Muscle layer of colon (tissue), 2 donors: ENCODE results near the gene IFNAR2.
"Not testable (repeated sequence)": the region's sequence is repeated elsewhere in the genome, so short reads cannot be mapped to it uniquely, and the experiment has no call there.

Experiments used
- H3K27ac ChIP-seq: one replicate; pipeline ENCODE4 v1.7.0; 2013; ENCODE audit warnings: low read depth, mild to moderate bottlenecking, low read length, moderate library complexity
- H3K27me3 ChIP-seq, 2 donors: one replicate each; pipeline ENCODE4 v1.7.0; 2013; ENCODE audit warnings: low read length in 2 of 2, mild to moderate bottlenecking in 2 of 2; ENCODE audit not compliant: insufficient read depth in 2 of 2, control insufficient read depth in 1 of 2
- H3K36me3 ChIP-seq: one replicate; pipeline ENCODE4 v1.7.0; 2013; ENCODE audit warnings: mild to moderate bottlenecking, low read length; ENCODE audit not compliant: insufficient read depth
- H3K4me1 ChIP-seq: one replicate; pipeline ENCODE4 v1.7.0; 2013; ENCODE audit warnings: mild to moderate bottlenecking, low read length; ENCODE audit not compliant: insufficient read depth
- H3K4me3 ChIP-seq, 2 donors: one replicate each; pipeline ENCODE4 v1.7.0; 2013; ENCODE audit warnings: low read length in 2 of 2, low read depth in 1 of 2, mild to moderate bottlenecking in 1 of 2, moderate library complexity in 1 of 2
- H3K9ac ChIP-seq: one replicate; pipeline ENCODE4 v1.7.0; 2013; ENCODE audit warnings: low read length
- H3K9me3 ChIP-seq: one replicate; pipeline ENCODE4 v1.7.0; 2013; ENCODE audit warnings: mild to moderate bottlenecking, low read length
- donor health status: abdominal sarcoma.
- donor health status: Adenocarcinoma of cecum.

Gene IFNAR2

DNA sequence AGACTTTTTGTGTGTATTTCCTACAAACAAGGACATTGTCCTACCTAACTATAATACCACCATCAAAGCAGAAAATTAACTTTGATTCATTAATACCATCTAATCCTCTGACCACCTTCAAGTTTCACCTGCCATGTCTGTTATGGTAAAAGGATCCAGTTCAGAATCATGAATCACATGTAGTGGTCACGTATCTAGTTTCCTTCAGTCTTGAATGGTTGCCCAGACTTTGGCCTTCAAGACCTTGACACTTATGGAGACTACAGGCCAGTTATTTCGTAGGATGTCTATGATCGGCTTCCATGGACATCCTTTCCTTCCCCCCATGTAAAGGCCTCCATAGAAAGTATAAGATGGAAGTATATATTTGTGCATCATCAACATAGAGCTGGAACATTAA lies 10.4 kb upstream of the IFNAR2 start:
- Histone ChIP-seq H3K9me3 (no peaks in the 10 kb centered on the region), H3K36me3 (no peaks in the 10 kb centered on the region), H3K9ac (no peak overlapping the region), H3K4me1 (no peaks in the 10 kb centered on the region), H3K4me3 (no peak overlapping the region), H3K27me3 (no peaks in the 10 kb centered on the region), H3K27ac (no peak overlapping the region)

GRCh38 chr21:33219954-33220353 lies 9.8 kb upstream of the IFNAR2 start:
- no peak overlapping the region for H3K27ac ChIP-seq
- no peaks in the 10 kb centered on the region for H3K27me3 ChIP-seq
- no peak overlapping the region for H3K4me3 ChIP-seq
- no peaks in the 10 kb centered on the region for H3K9me3 ChIP-seq
- H3K36me3 ChIP-seq = no peaks in the 10 kb centered on the region
- H3K4me1 ChIP-seq = no peaks in the 10 kb centered on the region
- no peak overlapping the region for H3K9ac ChIP-seq

DNA sequence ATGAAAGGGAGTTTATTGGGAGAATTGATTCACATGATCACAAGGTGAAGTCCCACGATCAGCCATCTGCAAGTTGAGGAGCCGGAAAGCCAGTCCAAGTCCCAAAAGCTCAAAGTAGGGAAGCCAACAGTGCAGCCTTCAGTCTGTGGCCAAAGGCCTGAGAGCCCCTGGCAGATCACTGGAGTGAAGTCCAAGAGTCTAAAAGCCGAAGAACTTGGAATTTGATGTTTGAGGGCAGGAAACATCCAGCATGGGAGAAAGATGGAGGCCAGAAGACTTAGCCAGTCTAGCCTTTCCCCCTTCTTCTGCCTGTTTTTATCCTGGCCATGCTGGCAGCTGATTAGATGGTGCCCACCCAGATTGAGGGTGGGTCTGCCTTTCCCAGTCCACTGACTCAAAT lies 4.4 kb upstream of the IFNAR2 start:
- not testable (repeated sequence) for H3K27ac ChIP-seq, H3K36me3 ChIP-seq, H3K4me3 ChIP-seq, H3K27me3 ChIP-seq, H3K4me1 ChIP-seq, H3K9ac ChIP-seq, H3K9me3 ChIP-seq

DNA sequence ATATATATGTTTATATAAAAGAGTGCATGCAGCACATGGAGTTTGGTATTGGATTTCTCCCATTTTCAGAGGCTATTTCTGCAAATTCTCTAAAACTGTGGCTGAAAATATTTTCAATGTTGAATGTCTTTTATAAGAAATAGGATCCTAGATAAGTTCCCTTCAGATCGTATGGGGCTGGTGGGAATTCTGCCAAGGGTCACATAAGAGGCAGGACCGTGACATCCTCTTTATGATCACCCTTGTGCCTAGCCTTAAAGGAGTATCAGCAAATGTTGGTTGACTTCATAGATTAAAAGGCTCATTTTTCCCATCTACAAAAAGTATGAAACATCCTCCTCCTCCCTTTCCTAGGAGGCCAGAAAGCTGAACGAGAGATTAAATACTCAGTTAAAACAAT lies 1.3 kb upstream of the IFNAR2 start:
- H3K27me3 ChIP-seq = no peaks in the 10 kb centered on the region
- no peak overlapping the region for H3K27ac ChIP-seq
- H3K9me3 ChIP-seq = no peaks in the 10 kb centered on the region
- H3K4me3 ChIP-seq = no peak overlapping the region
- H3K4me1 ChIP-seq = peaks cover 7% of the 10 kb centered on the region
- no peak overlapping the region for H3K9ac ChIP-seq
- no peaks in the 10 kb centered on the region for H3K36me3 ChIP-seq

DNA sequence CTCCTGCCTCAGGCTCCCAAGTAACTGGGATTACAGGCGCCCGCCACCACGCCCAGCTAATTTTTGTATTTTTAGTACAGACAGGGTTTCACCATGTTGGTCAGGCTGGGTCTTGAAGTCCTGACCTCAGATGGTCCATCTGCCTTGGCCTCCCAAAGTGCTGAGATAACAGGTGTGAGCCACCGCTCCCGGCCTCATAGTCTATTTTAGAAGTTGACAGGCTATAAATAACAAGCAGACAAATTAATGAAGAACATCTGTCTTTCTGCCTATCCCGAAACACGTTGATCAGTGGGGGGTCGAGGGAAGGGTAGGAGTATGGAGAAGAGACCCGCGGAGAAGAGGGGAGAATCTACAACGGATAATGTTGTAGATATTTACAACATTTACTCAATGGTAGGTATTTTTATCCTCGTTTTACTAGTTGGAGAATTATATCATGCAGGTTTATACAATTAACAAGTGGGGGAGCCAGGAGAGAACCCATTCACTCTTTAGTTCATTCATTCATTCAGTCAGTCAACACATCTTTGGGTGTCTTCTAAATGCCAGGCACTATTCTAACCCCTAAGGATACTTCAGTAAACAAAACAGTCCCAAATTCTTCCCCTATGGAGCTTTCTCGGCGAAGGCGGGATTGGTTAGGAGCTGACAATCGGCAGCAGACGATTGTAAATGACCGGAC lies 497 bp upstream of the IFNAR2 start:
- no peaks in the 10 kb centered on the region for H3K36me3 ChIP-seq
- H3K4me3 ChIP-seq = peak overlapping the region; percentile 23 to 50
- H3K27me3 ChIP-seq = no peaks in the 10 kb centered on the region
- H3K9me3 ChIP-seq = no peaks in the 10 kb centered on the region
- H3K4me1 ChIP-seq = peaks cover 7% of the 10 kb centered on the region
- H3K9ac ChIP-seq = no peak overlapping the region
- H3K27ac ChIP-seq = peak overlapping the region; percentile 77

DNA sequence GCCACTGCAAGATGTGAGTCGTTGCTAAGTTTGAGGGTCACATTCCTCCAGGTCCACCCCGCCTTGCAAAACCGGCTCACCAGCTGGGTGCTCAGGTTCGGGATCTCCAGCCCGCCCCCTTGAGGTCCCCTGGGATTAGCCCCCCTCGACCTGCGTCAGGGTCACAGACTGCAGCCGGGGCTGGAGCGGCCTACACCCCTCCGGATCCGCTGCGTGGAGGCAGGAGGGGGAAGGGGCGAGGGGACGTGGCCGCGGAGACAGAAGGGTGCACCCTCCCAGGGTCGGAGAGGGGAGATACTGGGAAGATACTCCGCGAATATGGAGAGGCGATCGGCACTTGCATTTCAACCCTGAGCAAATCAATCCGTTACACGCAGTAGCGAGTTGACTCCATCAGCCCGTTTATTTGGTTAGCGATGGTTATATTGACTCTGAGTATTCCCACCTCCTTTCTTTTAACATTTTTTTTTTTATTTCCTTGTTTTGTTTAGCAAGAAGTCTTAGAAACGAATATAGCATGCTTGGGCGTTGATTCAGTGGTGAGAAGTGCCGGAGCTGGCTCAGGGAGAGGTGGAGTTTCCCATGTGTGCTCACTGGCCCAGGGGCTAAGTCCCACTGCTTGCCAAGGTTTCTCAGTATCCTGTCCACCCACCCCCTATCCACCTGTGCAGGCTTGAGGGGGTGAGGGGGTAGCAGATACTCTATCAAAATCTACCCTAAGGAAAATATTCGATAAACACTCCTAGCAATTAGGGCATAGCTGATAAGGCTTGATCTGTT lies 997 bp downstream of the IFNAR2 start:
- peak overlapping the region; percentile 97 for H3K27ac ChIP-seq
- H3K4me3 ChIP-seq = peak overlapping the region; percentile 86 to 94
- no peaks in the 10 kb centered on the region for H3K36me3 ChIP-seq
- peak overlapping the region; percentile 74 for H3K9ac ChIP-seq
- H3K4me1 ChIP-seq = peaks cover 7% of the 10 kb centered on the region
- H3K9me3 ChIP-seq = no peaks in the 10 kb centered on the region
- no peaks in the 10 kb centered on the region for H3K27me3 ChIP-seq

DNA sequence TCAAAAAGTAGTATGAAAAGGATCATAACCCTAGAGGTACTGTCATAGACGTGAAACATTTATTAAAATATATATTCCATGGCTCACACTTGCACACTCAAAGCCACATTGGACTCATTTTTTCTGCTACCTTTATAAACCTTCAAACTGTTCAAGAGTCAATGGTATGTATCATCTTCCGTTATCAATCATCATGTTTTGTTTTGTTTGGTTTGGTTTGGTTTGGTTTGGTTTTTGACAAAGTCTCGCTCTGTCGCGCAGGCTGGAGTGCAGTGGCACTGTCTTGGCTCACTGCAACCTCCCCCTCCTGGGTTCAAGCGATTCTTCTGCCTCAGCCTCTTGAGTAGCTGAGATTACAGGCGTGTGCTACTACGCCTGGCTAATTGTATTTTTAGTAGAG lies 1.8 kb downstream of the IFNAR2 start:
- no peaks in the 10 kb centered on the region for H3K36me3 ChIP-seq
- no peak overlapping the region for H3K27ac ChIP-seq
- H3K27me3 ChIP-seq = no peaks in the 10 kb centered on the region
- H3K4me1 ChIP-seq = peaks cover 7% of the 10 kb centered on the region
- no peak overlapping the region for H3K4me3 ChIP-seq
- H3K9ac ChIP-seq = no peak overlapping the region
- H3K9me3 ChIP-seq = no peaks in the 10 kb centered on the region

DNA sequence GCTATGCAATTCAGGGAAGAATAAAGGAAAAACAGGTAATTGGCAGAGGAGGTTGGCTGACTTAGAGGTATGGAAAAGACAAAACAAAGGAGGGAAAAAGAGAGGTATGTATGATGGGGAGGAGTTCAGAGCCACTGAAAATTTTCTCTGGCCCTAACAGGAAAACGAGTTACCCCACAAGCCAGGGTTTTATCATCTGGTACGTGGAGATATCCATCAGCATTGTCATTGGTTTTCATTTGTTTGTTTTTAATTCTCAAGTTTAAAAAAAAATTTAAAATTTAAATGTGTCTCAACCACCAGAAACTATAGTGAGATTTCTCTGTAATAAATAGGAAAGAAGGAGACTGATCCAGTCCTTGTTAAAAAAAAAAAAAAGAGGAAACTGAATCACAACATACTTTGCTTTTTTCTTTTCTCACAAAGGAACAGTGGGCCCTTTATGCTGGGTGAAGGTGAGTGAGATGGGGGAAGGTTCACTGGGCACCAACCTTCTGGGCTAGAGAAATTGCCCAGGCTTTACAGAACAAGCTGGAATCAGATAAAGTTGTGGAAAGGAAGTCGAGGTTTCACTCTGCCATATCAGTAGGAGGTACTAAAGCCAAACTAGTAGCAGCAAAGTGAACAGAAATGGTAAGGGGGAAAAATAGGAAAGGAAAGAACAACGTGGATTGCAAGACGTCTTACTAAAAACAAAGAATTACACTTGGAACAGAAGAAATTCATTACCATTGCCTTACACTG lies 2.7 kb downstream of the IFNAR2 start:
- Histone ChIP-seq H3K4me3 (no peak overlapping the region), H3K36me3 (no peaks in the 10 kb centered on the region), H3K9ac (no peak overlapping the region), H3K27ac (peak overlapping the region; percentile 4), H3K27me3 (no peaks in the 10 kb centered on the region), H3K9me3 (no peaks in the 10 kb centered on the region), H3K4me1 (peaks cover 7% of the 10 kb centered on the region)

DNA sequence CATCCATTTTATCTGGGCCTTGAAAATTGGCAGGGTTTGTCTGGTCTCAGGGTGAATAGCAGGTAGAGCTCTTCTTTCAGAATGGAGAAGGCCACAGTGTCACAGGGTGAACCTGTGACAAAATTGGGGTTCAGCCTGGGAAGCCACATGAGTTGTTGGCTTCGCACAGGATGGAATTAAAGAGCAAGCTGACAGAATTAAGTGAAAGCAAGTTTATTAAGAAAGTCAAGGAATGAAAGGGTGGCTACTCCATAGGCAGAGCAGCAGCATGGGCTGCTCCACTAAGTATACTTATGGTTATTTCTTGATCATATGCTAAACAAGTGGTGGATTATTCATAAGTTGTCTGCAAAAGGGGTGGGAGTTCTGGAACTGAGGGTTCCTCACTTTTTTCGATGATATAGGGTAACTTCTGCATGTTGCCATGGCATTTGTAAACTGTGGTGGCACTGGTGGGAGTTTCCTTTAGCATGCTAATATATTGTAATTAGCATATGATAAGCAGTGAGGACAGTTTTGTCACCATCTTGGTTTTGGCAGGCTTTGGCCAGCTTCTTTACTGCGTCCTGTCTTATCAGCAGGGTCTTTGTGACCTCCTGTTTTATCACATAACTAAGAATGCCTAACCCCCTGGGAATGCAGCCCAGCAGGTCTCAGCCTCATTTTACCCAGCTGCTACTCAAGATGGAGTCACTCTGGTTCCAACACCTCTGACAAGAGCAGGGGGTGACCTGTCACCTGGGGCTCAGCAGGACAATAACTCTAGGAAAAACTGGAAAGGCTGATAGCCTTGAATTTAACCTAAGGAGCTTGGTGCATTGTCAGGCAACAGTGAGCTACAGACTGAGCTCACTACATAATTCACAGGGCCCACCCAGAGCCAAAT lies 5.1 kb downstream of the IFNAR2 start:
- H3K4me1 ChIP-seq = no peaks in the 10 kb centered on the region
- no peaks in the 10 kb centered on the region for H3K36me3 ChIP-seq
- no peaks in the 10 kb centered on the region for H3K27me3 ChIP-seq
- no peak overlapping the region for H3K4me3 ChIP-seq
- H3K9me3 ChIP-seq = no peaks in the 10 kb centered on the region
- no peak overlapping the region for H3K9ac ChIP-seq
- no peak overlapping the region for H3K27ac ChIP-seq

GRCh38 chr21:33236013-33236686 lies 6.4 kb downstream of the IFNAR2 start:
- Histone ChIP-seq H3K27ac (no peak overlapping the region), H3K4me1 (no peaks in the 10 kb centered on the region)

More at GRCh38 chr21:33236013-33236686, 6.4 kb downstream of the IFNAR2 start:
- Histone ChIP-seq H3K27me3 (no peaks in the 10 kb centered on the region), H3K36me3 (no peaks in the 10 kb centered on the region), H3K9me3 (no peaks in the 10 kb centered on the region), H3K4me3 (no peak overlapping the region), H3K9ac (no peak overlapping the region)
